GM10847 (cell line): ENCODE data around the gene HOXB7.

ENCODE experiments used
- POLR2A ChIP-seq: IDR thresholded peaks from 2 replicates; pipeline ENCODE4 v1.6.1; 2011; ENCODE audit not compliant: insufficient read length; ENCODE audit errors: extremely low read depth

The HOXB7 gene

GRCh38 chr17:48568499-48569239 is 42.1 kb downstream of the HOXB7 start:
- no peak for TF ChIP-seq POLR2A

- no peak for TF ChIP-seq POLR2A
Measured at GRCh38 chr17:48567646-48568354, 43.0 kb downstream of the HOXB7 start.

GRCh38 chr17:48567209-48567608 is 43.6 kb downstream of the HOXB7 start:
- no peak for TF ChIP-seq POLR2A

- TF ChIP-seq POLR2A, result no peak
Measured at GRCh38 chr17:48566717-48567116, 44.1 kb downstream of the HOXB7 start.

GRCh38 chr17:48565925-48566710 is 44.7 kb downstream of the HOXB7 start:
- no peak for TF ChIP-seq POLR2A

- no peak for TF ChIP-seq POLR2A
Measured at GRCh38 chr17:48565022-48565554, 45.7 kb downstream of the HOXB7 start.

GRCh38 chr17:48564188-48565021 is 46.4 kb downstream of the HOXB7 start:
- TF ChIP-seq POLR2A, result no peak

- no peak for TF ChIP-seq POLR2A
Measured at GRCh38 chr17:48563867-48564187, 47.0 kb downstream of the HOXB7 start.

GRCh38 chr17:48563385-48563838 is 47.4 kb downstream of the HOXB7 start:
- no peak for TF ChIP-seq POLR2A

GRCh38 chr17:48562934-48563333 is 47.9 kb downstream of the HOXB7 start:
- no peak for TF ChIP-seq POLR2A

- no peak for TF ChIP-seq POLR2A
Measured at GRCh38 chr17:48561884-48562810, 48.7 kb downstream of the HOXB7 start.

GRCh38 chr17:48559840-48560817 is 50.7 kb downstream of the HOXB7 start:
- TF ChIP-seq POLR2A, result no peak
